D341Med (cell line): ENCODE results near the gene LCMT2.
A peak's percentile ranks its signal among the peaks of the same experiment; 100 is the strongest.

Experiments
- DNase-seq: peaks from one replicate; pipeline ENCODE4 v3.0.0; 2012; ENCODE audit warnings: low spot score

The LCMT2 gene, protein sequence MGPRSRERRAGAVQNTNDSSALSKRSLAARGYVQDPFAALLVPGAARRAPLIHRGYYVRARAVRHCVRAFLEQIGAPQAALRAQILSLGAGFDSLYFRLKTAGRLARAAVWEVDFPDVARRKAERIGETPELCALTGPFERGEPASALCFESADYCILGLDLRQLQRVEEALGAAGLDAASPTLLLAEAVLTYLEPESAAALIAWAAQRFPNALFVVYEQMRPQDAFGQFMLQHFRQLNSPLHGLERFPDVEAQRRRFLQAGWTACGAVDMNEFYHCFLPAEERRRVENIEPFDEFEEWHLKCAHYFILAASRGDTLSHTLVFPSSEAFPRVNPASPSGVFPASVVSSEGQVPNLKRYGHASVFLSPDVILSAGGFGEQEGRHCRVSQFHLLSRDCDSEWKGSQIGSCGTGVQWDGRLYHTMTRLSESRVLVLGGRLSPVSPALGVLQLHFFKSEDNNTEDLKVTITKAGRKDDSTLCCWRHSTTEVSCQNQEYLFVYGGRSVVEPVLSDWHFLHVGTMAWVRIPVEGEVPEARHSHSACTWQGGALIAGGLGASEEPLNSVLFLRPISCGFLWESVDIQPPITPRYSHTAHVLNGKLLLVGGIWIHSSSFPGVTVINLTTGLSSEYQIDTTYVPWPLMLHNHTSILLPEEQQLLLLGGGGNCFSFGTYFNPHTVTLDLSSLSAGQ

DNA sequence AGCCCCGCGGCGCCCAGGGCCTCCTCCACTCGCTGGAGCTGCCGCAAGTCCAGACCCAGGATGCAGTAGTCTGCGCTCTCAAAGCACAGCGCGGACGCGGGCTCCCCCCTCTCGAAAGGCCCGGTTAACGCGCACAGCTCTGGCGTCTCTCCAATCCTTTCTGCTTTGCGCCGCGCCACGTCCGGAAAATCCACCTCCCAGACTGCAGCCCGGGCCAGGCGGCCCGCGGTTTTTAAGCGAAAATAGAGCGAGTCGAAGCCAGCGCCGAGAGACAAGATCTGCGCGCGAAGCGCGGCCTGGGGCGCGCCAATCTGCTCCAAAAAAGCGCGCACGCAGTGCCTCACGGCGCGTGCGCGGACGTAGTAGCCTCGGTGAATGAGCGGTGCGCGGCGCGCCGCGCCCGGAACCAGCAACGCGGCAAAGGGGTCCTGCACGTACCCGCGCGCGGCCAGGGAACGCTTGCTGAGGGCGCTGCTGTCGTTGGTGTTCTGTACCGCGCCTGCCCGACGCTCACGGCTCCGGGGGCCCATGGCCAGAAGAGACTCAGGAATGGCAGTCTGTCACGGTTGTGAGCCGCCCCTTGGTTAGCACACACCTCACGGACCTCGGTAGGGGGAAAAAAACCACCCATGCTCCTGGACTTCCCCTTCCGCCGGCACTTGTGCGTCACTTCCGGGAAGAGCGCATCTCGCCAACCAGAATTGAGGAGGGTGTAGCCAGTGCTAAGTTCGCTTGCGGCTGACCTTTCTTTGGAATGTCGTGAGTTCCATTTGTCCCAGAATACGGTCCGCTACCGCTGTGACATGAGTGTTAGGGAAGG is at the start of gene LCMT2:
TSS of gene LCMT2 (minus strand) at position 614 of the 820 bp plus-strand sequence. CDS start at position 530, 84 bp downstream.
- DNase-seq: peak; percentile 92

DNA sequence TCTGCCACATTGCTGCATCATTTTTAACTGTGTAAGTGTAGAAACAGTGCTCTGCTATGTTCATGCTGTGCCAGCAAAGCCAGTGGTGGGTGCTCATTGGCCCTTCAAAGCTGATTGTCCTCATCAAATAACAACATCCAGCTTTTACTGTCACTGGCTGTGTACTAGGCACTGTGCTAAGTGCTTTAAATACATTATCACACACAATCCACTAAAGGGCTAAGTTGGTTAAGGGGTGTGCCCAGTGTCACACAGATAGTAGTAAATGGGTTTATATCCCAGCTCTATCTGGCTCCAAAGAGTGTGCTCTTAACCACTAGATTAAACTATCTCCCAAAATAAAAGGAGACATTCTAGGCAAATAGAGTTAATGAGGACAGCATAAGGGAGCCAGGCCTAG is 48.2 kb upstream of the LCMT2 start:
- DNase-seq: no peak

DNA sequence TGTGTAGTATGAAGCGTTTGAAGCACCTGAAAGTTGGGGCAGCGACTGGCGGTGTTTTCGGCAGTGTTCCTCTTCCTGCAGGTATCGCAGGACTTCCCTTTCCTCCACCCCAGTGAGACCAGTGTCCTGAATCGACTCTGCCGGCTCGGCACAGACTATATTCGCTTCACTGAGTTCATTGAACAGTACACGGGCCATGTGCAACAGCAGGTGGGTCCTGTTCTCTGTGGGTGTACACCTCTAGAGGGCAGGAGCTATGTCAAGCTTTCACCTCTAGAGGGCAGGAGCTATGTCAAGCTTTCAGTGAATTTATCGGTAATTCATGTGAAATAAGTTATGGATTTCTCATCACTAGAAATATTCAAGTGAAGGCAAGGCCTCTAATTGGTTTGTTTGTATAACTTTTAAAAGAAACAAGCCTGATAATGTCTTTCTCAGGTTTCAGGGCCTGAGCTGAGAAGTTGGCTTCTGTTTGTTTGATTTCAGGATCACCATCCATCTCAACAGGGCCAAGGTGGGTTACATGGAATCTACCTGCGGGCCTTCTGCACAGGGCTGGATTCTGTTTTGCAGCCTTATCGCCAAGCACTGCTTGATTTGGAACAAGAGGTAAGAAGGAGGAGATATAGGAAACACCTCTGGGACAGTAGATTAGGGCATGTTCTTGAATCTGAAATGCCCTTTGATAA is 45.8 kb upstream of the LCMT2 start:
- peak; percentile 64 for DNase-seq

DNA sequence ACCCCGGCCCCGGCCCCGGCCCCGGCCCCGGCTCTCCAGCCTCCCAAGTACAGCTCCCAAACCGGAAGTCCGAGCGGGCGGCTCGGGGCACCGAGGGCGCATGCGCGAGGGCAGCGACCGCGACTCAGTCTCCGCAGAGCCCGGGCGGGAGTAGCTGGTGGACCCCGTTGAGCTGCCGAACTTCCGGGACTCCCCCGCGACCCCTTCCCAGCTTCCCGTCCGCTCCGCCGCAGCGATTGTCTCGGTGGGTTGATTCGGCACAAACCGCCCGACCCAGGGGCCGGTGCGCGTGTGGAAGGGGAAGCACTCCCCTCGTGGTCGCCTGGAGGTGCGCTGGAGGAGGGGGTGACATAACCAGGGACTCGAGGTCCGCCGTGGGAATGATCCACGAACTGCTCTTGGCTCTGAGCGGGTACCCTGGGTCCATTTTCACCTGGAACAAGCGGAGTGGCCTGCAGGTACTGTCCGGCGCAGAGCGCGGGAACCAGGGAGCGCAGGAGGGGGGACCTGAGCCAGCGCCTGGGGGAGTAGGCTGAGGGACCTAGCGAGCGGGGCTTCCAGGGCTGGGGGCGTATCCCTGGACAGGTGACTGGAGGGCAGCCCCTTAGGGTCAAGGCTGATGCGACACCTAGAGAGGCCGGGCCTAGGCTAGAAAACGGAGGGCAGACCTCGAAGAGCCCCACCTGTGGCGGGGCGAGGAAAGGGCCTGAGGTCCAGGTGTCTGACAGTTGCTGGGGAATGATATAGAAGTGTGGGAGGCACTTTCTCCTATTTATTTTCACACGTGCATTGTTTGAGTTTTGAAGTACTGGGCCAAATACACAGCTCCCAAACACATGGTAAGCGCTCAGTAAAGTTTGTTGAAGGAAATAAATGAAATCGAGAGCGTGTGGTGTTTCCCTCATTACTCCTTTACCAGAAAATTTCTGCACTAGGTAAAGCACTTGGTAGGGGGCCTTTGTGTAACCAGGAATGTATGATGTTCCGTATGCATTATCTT is 40.9 kb upstream of the LCMT2 start, which contains the start of the genes TUBGCP4 and ZSCAN29:
TSS of gene TUBGCP4 (plus strand) at position 127 of the 1,000 bp plus-strand sequence. CDS start at position 381, 254 bp downstream.
TSS of gene ZSCAN29 (minus strand) at position 69 of the 1,000 bp plus-strand sequence. CDS start 1,130 bp downstream, outside the sequence.
- peak; percentile 99 for DNase-seq

DNA sequence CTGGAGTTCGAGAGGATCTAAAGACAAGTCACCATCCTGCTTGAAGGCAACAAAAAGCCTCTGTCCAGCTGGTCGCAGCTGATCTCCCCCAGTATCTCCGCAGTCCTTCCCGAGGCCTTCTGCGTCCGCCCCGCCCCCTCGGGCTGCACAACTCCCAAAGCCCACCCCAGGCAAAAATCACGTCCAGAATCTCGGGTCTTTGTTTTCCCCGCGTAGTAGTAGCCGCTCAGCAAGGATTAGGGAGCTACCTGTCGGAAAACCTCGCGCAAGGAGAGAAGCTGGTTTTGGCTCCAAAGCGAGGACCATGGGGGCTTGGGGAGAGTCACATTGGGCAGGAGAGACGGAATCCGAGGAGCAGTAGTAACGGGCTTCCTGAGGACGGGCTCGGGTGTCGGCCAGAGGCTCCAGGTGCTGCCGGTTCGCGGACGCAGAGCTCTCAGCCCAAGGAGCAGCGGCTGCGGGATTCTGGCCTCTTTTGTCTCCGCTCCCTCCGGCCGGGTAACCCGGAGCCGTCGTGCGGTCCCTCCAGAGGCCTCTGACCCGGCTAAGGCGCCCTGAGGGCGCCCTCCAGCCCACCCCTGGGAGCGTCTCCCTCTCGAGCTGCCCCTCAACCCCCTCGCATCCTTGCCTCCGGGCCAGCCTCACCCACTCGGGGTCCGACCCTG is 40.1 kb upstream of the LCMT2 start:
- no peak for DNase-seq

DNA sequence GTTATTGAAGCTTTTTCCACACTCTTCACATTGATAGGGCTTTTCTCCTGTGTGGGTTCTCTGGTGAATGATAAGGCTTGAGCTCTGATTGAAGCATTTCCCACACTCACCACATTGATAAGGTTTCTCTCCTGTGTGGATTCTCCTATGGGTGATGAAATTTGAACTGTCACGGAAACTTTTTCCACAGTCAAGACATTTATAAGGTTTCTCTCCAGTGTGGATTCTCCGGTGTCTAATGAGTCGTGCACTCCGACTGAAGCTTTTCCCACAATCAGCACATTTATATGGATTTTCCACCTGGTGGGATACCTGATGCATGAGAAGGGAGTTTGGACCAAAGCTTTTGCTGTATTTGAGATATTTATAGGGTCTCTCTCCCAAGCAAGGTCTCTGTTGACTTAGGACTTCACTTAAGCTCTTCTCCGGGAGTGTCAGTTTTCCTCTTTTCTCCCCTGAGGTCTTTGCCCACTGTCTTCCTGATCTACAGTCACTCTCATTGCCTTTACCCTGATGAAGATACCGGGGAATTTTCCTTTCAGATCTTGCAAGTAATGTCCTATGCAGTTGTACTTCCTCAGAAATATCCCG is 31.0 kb upstream of the LCMT2 start:
- no peak for DNase-seq

DNA sequence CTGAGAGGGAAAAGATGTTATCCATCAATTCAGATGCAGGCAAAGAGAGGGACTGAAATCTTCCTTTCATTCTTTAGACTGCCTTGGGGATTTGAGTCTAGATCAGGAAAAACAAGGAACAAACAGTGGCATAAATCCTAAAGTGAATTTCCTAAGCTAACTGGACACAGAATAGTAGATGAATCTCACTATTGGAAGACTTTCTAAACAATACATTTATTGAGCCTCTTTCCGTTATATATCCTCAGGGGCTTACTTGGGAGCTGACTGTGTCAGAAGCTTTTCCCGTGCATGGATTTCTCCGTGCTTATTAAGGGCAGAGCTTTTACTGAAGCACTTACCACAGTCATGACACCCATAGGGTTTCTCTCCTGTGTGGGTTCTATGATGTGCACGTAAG is 30.4 kb upstream of the LCMT2 start:
- no peak for DNase-seq

DNA sequence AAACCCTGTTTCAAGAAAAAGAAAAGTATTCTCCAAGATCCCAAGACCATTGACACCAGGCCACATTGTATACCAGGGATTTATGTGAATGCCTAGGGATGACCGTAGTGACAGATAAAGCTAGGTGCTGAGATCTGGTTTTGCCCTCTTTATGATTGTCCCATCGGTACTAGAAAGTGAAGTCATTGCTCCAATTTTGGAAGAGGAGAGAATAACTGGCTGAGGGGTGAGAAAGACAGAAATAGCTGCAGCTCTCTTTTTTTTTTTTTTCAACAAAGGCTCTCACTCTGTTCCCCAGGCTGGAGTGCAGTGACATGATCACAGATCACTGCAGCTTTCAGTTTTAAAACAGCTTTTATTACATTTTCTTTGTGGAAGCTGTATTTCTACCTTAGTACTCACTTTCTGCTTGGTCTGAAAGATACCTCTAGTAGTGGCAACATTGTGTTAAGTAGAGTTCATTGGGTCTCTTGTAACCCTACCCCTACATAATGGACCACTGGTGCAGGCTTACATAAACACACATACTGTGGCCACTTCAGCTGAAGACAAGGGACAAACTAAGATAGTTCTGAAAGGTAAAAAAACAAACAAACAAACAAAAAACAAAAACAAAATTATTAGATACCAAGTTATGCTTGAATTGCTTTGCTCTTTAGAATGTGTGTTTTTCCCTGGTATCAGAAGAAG is 22.5 kb upstream of the LCMT2 start:
- DNase-seq: no peak

DNA sequence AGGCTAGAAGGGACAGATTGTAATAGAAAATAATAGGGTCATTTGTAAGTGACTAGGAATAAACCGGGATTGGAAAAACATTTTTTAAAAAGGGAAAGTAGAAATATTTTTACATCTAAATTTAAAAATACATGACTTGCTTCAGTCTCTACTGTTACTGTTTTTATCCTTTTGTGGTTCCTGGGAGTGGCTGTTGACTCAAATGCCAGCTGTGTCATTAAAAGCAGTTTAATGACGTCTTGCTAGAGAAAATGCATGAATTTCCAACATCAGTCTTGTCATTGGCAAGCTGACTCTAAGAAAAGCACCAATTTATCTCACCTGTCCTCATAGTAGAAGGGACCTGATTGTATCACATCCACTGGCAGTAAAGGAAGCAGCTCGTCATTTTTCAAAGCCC is 16.7 kb upstream of the LCMT2 start:
- DNase-seq: no peak

DNA sequence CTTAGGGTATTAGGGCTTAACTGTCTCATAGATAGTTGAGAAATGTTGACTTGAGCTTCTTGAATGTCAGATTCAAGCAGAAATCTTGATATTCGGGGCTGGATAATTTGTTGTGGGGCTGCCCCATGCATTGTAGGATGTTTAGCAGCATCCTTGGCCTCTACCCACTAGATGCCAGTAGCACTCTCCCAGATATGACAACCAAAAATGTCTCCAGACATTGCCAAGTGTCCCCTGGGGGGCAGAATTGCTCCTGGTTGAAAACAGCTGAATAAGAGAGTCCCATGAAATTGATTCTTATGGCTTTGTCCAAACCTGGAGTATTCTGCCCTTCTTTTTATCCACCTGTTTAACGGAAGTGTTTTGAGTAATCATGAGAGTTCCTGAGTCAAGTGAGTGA is 15.9 kb upstream of the LCMT2 start:
- DNase-seq: no peak

DNA sequence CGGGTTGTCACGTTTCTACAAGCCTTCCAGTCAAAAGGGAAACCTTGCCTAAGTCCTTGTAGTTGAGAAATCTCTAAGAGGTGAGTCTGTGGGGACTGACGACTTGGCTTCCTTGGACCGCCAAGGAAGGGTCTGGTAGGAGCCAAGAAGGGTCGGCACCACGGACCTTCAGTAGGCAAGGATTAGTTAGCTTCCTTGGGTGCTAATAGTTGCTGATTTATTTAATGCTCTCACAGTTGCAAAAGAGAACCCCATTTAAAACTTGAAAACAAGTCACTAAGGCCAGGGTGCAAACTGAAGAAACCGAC is 361 bp upstream of the LCMT2 start:
- DNase-seq: no peak

DNA sequence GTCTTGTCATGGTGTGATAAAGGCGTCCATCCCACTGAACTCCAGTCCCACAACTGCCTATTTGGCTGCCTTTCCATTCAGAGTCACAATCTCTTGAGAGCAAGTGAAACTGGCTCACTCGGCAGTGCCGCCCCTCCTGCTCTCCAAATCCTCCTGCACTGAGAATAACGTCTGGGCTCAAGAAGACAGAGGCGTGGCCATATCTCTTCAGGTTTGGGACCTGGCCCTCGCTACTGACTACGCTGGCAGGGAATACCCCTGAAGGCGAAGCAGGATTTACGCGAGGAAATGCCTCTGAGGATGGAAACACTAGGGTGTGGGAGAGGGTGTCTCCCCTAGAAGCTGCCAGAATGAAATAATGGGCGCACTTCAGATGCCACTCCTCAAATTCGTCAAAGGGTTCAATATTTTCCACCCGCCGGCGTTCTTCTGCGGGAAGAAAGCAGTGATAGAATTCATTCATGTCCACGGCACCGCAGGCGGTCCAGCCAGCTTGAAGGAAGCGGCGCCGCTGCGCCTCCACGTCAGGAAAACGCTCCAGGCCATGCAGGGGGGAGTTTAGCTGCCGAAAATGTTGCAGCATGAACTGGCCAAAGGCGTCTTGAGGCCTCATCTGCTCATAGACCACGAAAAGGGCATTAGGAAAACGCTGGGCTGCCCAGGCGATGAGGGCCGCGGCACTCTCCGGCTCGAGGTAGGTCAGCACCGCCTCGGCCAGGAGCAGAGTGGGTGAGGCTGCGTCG is 985 bp downstream of the LCMT2 start:
- DNase-seq: peak; percentile 34

DNA sequence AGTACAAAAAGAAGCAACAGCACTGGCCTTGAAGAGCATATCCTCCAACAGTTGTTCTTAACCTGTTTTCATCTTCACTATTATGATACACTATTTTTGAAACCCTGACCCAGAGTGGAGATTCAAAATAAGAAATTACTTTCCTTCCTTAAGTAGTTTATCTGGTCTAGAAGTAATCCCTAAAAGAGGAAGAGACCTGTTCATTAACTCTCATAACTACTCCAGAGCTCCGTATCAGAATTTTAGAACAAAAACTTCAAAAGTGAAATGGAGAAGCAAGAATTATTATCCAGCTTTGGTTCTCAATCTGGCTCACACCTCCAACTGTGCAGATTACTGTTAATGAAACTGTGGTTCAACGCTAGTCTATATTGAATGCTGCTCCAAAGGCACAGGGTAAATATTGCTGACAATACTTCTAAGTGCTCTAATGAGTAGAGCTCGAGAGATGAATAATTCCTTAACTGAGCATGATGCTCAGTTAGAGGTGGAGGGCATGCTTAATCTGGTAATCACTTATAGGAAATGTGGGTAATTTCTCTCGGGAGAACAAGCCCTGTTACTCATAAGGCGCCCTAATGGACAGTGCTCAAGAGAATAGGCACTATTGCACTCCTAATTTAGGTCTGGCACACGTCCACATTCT is 5.2 kb downstream of the LCMT2 start:
- DNase-seq: no peak

DNA sequence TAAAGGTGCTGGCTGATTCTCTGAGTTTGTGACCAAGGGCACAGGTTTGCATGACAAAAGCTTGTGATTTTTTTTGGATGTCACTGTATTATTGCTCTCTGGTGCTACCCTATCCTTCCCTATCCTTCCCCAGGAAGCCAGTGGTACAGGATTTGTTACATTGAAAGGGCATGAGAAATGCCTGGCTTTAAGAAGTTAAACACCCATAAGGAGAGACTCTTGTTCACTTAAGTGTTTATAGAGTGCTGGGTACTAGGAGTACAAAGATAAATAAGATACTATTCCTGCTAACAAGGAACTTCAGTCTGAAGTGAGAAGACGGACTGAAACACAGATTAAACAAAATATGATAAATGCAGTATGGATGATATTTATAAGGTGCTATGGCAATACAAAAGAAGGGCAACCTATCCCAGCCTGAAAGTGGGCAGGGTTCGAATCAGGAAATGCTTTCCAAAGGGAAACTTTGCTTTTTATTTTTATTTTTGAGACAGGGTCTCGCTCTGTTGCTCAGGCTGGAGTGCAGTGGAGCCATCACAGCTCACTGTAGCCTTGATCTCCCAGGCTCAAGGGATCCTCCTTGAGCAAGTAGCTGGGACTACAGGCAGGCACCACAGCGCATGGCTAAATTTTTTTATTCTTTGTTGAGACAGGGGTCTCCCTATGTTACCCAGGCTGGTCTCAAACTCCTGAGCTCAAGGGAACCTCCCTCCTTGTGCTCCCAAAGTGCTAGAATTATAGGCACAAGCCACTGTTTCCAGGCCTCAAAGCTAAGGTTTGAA is 11.2 kb downstream of the LCMT2 start:
- DNase-seq: no peak

DNA sequence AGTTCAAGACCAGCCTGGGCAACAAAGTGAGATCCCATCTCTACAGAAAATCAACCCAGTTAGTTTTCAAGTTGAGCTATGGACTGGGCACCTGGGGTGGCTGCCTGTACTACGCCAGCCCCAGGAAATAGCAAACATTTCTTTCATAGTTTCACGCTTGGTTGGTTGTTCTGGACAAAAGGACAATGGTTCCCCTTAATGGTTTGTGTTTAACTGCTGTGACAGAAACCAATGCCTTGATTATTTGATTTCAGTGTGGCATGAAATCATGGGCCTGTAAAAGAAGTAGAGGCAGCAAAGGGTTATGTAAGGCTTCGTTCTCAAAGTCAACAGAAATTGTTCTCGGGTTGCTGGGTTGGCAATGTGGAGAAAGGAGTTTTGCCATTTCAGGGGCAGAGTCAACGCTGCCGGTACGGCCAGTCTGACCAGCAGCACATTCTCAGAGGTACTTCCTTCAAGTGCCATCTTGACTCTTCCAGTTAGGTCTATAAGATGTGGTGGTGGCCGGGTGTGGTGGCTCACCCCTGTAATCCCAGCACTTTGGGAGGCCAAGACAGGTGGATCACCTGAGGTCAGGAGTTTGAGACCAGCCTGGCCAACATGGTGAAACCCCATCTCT is 12.7 kb downstream of the LCMT2 start:
- DNase-seq: no peak

DNA sequence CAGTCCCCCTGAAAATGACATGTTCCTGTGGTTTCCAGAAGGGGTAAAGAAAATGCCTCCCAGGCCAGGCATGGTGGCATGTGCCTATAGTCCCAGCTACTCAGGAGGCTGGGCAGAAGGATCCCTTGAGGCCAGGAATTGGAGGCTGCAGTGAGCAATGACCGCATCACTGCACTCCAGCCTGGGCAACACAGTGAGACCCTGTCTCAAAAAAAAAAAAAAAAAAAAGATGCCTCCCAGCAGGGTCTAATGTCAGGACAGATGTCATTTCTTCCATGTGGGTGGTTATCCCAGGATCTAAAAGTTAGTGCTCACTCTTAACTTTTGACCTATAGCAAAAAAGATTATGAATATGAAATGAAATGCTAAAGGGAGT is 13.4 kb downstream of the LCMT2 start:
- no peak for DNase-seq
